ENCODE measurements around the gene PI4KA.
"Not testable (repeated sequence)": the region's sequence is repeated elsewhere in the genome, so short reads cannot be mapped to it uniquely, and the experiment has no call there.

Gene PI4KA

GRCh38 chr22:20840646-20841371 is 17.8 kb downstream of the PI4KA start:
- H3K4ac ChIP-seq (ENCODE audit: low read depth, low read length), result no peak overlapping the region
- no peak overlapping the region for H2AFZ ChIP-seq (ENCODE audit: insufficient read depth, low read length, poor library complexity)
- no peak overlapping the region for H3K9ac ChIP-seq (ENCODE audit: low read length)
- H3K36me3 ChIP-seq (ENCODE audit: control insufficient read depth in 1 of 2, insufficient read depth in 2 of 2, low read length in 2 of 2), result no peaks in the 10 kb centered on the region
- no peak overlapping the region for H3K27ac ChIP-seq (ENCODE audit: low read depth, low read length)
- no peak overlapping the region for H4K8ac ChIP-seq (ENCODE audit: low read depth, low read length)
- no peak overlapping the region for H2BK5ac ChIP-seq (ENCODE audit: low read depth, low read length, poor library complexity)
- no peak overlapping the region for H3K23ac ChIP-seq (ENCODE audit: low read length)
- no CpG with 5 or more reads among the region's 8 CpGs for WGBS (ENCODE audit: extremely low coverage, insufficient coverage, insufficient read length)
- H4K91ac ChIP-seq (ENCODE audit: low read depth, low read length), result no peak overlapping the region
- H3K9me3 ChIP-seq (ENCODE audit: insufficient read depth, low read depth, low read length), result no peaks in the 10 kb centered on the region
- H2AK5ac ChIP-seq (ENCODE audit: low read length), result no peak overlapping the region
- H2BK120ac ChIP-seq (ENCODE audit: insufficient read depth, low read length, poor library complexity), result no peak overlapping the region
- no peak for DNase-seq
- H3K4me1 ChIP-seq (ENCODE audit: control insufficient read depth in 1 of 2, insufficient read depth in 2 of 2, low read length in 2 of 2), result peaks cover 5 to 19% of the 10 kb centered on the region in 2 experiments
- no peaks in the 10 kb centered on the region for H3K79me1 ChIP-seq (ENCODE audit: low read length)
- no peak overlapping the region for H3K4me2 ChIP-seq (ENCODE audit: low read length)
- H3K4me3 ChIP-seq (ENCODE audit: low read depth, low read length), result no peak overlapping the region
- H4K12ac ChIP-seq (ENCODE audit: low read depth, low read length), result no peak overlapping the region
- no peaks in the 10 kb centered on the region for H3K79me2 ChIP-seq (ENCODE audit: control insufficient read depth, insufficient read depth, low read length, poor library complexity)
- no peak overlapping the region for H3K18ac ChIP-seq (ENCODE audit: low read length)
- H3K27me3 ChIP-seq (ENCODE audit: insufficient read depth, low read length), result no peaks in the 10 kb centered on the region
- H3K14ac ChIP-seq (ENCODE audit: low read length), result no peak overlapping the region
- H2BK12ac ChIP-seq (ENCODE audit: low read length), result no peak overlapping the region

DNA sequence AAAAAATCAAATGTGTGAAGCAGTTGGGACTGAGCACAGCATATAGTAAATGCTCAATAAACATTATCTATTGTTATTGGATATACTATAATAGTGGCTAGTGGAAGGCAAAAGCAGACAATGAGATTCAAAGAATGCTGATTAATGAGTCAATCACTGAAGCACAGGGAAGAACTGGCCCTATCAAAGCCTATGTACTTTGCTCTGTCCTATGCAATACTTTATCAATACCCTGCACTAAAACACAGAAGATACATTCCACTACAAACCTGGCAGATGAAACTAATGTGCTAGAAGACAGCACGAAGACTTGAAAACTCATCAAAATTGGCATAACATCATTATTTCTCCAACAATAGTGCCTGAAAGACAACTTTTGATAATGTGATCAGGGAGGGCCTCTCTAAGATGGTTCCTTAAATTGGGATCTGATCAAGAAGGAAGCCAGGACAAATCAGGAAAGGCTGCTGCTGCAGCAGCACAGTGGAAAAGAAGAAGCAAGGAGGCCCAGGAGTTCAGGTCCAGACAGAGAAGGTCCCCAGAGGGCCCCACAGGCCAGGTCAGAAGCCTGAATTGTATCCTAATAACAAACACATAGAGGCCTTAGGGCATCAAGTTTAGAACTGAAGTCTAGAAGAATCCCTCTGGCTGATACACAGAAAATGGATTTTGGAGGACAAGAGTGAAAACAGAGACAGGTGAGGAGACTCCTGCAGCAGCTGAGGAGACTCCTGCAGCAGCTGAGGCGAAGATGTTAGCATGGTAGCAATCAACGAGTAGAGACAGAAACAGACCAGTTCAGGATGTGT is 18.6 kb downstream of the PI4KA start:
- H3K18ac ChIP-seq (ENCODE audit: low read length), result no peak overlapping the region
- no peak overlapping the region for H4K12ac ChIP-seq (ENCODE audit: low read depth, low read length)
- no peak overlapping the region for H3K27ac ChIP-seq (ENCODE audit: low read depth, low read length)
- H3K4me1 ChIP-seq (ENCODE audit: control insufficient read depth in 1 of 2, insufficient read depth in 2 of 2, low read length in 2 of 2), result peaks cover 5 to 19% of the 10 kb centered on the region in 2 experiments
- no peak for DNase-seq
- no peak overlapping the region for H3K4ac ChIP-seq (ENCODE audit: low read depth, low read length)
- no peaks in the 10 kb centered on the region for H3K79me2 ChIP-seq (ENCODE audit: control insufficient read depth, insufficient read depth, low read length, poor library complexity)
- no peaks in the 10 kb centered on the region for H3K27me3 ChIP-seq (ENCODE audit: insufficient read depth, low read length)
- no peak overlapping the region for H2BK120ac ChIP-seq (ENCODE audit: insufficient read depth, low read length, poor library complexity)
- H3K23ac ChIP-seq (ENCODE audit: low read length), result no peak overlapping the region
- H2AK5ac ChIP-seq (ENCODE audit: low read length), result no peak overlapping the region
- H3K9me3 ChIP-seq (ENCODE audit: insufficient read depth, low read depth, low read length), result no peaks in the 10 kb centered on the region
- H2AFZ ChIP-seq (ENCODE audit: insufficient read depth, low read length, poor library complexity), result no peak overlapping the region
- no CpG with 5 or more reads among the region's 3 CpGs for WGBS (ENCODE audit: extremely low coverage, insufficient coverage, insufficient read length)
- H3K4me3 ChIP-seq (ENCODE audit: low read depth, low read length), result no peak overlapping the region
- H3K14ac ChIP-seq (ENCODE audit: low read length), result no peak overlapping the region
- no peak overlapping the region for H3K9ac ChIP-seq (ENCODE audit: low read length)
- H3K36me3 ChIP-seq (ENCODE audit: control insufficient read depth in 1 of 2, insufficient read depth in 2 of 2, low read length in 2 of 2), result no peaks in the 10 kb centered on the region
- H2BK5ac ChIP-seq (ENCODE audit: low read depth, low read length, poor library complexity), result no peak overlapping the region
- H4K8ac ChIP-seq (ENCODE audit: low read depth, low read length), result no peak overlapping the region
- H4K91ac ChIP-seq (ENCODE audit: low read depth, low read length), result no peak overlapping the region
- H3K4me2 ChIP-seq (ENCODE audit: low read length), result no peak overlapping the region
- no peak overlapping the region for H2BK12ac ChIP-seq (ENCODE audit: low read length)
- H3K79me1 ChIP-seq (ENCODE audit: low read length), result no peaks in the 10 kb centered on the region

DNA sequence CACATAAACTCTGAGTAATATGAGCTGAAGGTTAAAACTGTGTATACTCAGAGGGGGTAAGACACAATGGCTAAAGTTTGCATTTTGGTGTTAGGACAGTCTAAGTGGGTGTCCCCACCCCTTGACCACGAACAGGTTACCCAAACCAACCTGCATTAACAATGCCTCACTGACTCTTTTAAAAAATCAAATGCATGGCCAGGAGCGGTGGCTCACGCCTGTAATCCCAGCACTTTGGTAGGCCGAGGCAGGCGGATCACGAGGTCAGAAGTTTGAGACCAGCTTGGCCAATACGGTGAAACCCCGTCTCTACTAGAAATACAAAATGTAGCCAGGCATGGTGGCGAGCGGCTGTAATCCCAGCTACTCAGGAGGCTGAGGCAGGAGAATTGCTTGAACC is 19.3 kb downstream of the PI4KA start:
- not testable (repeated sequence) for H2BK5ac ChIP-seq (ENCODE audit: low read depth, low read length, poor library complexity); H3K4me3 ChIP-seq (ENCODE audit: low read depth, low read length); DNase-seq; H2BK120ac ChIP-seq (ENCODE audit: insufficient read depth, low read length, poor library complexity); H3K79me2 ChIP-seq (ENCODE audit: control insufficient read depth, insufficient read depth, low read length, poor library complexity); H4K12ac ChIP-seq (ENCODE audit: low read depth, low read length); H3K14ac ChIP-seq (ENCODE audit: low read length); H4K8ac ChIP-seq (ENCODE audit: low read depth, low read length); H3K4me2 ChIP-seq (ENCODE audit: low read length); H3K27ac ChIP-seq (ENCODE audit: low read depth, low read length); H3K79me1 ChIP-seq (ENCODE audit: low read length); H3K9me3 ChIP-seq (ENCODE audit: insufficient read depth, low read depth, low read length); H3K36me3 ChIP-seq (ENCODE audit: control insufficient read depth in 1 of 2, insufficient read depth in 2 of 2, low read length in 2 of 2); H2AK5ac ChIP-seq (ENCODE audit: low read length); H4K91ac ChIP-seq (ENCODE audit: low read depth, low read length); H2BK12ac ChIP-seq (ENCODE audit: low read length); H3K18ac ChIP-seq (ENCODE audit: low read length); H3K9ac ChIP-seq (ENCODE audit: low read length); H3K27me3 ChIP-seq (ENCODE audit: insufficient read depth, low read length); H3K23ac ChIP-seq (ENCODE audit: low read length); H3K4ac ChIP-seq (ENCODE audit: low read depth, low read length); H2AFZ ChIP-seq (ENCODE audit: insufficient read depth, low read length, poor library complexity)
- peaks cover 5 to 19% of the 10 kb centered on the region in 2 experiments for H3K4me1 ChIP-seq (ENCODE audit: control insufficient read depth in 1 of 2, insufficient read depth in 2 of 2, low read length in 2 of 2)
- WGBS (ENCODE audit: extremely low coverage, insufficient coverage, insufficient read length), result no CpG with 5 or more reads among the region's 10 CpGs

GRCh38 chr22:20836987-20837823 is 21.4 kb downstream of the PI4KA start:
- WGBS (ENCODE audit: extremely low coverage, insufficient coverage, insufficient read length), result no CpG with 5 or more reads among the region's 2 CpGs
- Histone ChIP-seq H2AK5ac (ENCODE audit: low read length) (no peak overlapping the region), H3K4me1 (ENCODE audit: control insufficient read depth in 1 of 2, insufficient read depth in 2 of 2, low read length in 2 of 2) (peaks cover 0 to 7% of the 10 kb centered on the region in 2 experiments), H3K79me1 (ENCODE audit: low read length) (no peaks in the 10 kb centered on the region), H3K27me3 (ENCODE audit: insufficient read depth, low read length) (no peaks in the 10 kb centered on the region), H3K18ac (ENCODE audit: low read length) (no peak overlapping the region), H3K36me3 (ENCODE audit: control insufficient read depth in 1 of 2, insufficient read depth in 2 of 2, low read length in 2 of 2) (peaks cover 4 to 13% of the 10 kb centered on the region in 2 experiments), H4K91ac (ENCODE audit: low read depth, low read length) (no peak overlapping the region), H2AFZ (ENCODE audit: insufficient read depth, low read length, poor library complexity) (no peak overlapping the region), H3K4me2 (ENCODE audit: low read length) (no peak overlapping the region), H3K4me3 (ENCODE audit: low read depth, low read length) (no peak overlapping the region), H3K14ac (ENCODE audit: low read length) (no peak overlapping the region), H3K23ac (ENCODE audit: low read length) (no peak overlapping the region), H2BK12ac (ENCODE audit: low read length) (no peak overlapping the region), H3K4ac (ENCODE audit: low read depth, low read length) (no peak overlapping the region), H4K8ac (ENCODE audit: low read depth, low read length) (no peak overlapping the region), H2BK120ac (ENCODE audit: insufficient read depth, low read length, poor library complexity) (no peak overlapping the region), H3K27ac (ENCODE audit: low read depth, low read length) (no peak overlapping the region), H2BK5ac (ENCODE audit: low read depth, low read length, poor library complexity) (no peak overlapping the region), H4K12ac (ENCODE audit: low read depth, low read length) (no peak overlapping the region), H3K79me2 (ENCODE audit: control insufficient read depth, insufficient read depth, low read length, poor library complexity) (no peaks in the 10 kb centered on the region), H3K9me3 (ENCODE audit: insufficient read depth, low read depth, low read length) (no peaks in the 10 kb centered on the region), H3K9ac (ENCODE audit: low read length) (no peak overlapping the region)
- no peak for DNase-seq
